Activated naive CD8-positive, alpha-beta T cell treated with anti-CD3 and anti-CD28 coated beads for 36 hours (primary cell): ENCODE measurements around the gene PTPRE. TPM values are rescaled to one million over a fixed set of nuclear protein-coding genes. Genes with fewer than 3 reads are reported as not detected.

Experiments used
- DNase-seq: peaks from one replicate; pipeline ENCODE4 v3.0.0; 2021
- H3K27ac Mint-ChIP-seq: one replicate; pipeline ENCODE4 v1.8.0; 2022; ENCODE audit warnings: mild to moderate bottlenecking, moderate library complexity, mixed read lengths
- H3K27me3 Mint-ChIP-seq: one replicate; pipeline ENCODE4 v1.8.0; 2022; ENCODE audit warnings: mild to moderate bottlenecking, mixed read lengths
- H3K36me3 Mint-ChIP-seq: one replicate; pipeline ENCODE4 v1.8.0; 2021; ENCODE audit warnings: mild to moderate bottlenecking, mixed read lengths
- H3K4me1 Mint-ChIP-seq: one replicate; pipeline ENCODE4 v1.8.0; 2021; ENCODE audit warnings: mixed read lengths
- H3K4me3 Mint-ChIP-seq: one replicate; pipeline ENCODE4 v1.8.0; 2022; ENCODE audit warnings: mild to moderate bottlenecking, moderate library complexity, mixed read lengths
- H3K9me3 Mint-ChIP-seq: one replicate; pipeline ENCODE4 v1.8.0; 2022; ENCODE audit warnings: mixed read lengths
- total RNA-seq, 2 experiments: library from RNA; stranded (reverse); gene quantifications; one replicate each; pipeline ENCODE4 v1.2.3, GENCODE V29; 2021

Gene PTPRE
- total RNA-seq, 2 experiments from 2014 or later: 21.9 to 26.7 TPM

DNA sequence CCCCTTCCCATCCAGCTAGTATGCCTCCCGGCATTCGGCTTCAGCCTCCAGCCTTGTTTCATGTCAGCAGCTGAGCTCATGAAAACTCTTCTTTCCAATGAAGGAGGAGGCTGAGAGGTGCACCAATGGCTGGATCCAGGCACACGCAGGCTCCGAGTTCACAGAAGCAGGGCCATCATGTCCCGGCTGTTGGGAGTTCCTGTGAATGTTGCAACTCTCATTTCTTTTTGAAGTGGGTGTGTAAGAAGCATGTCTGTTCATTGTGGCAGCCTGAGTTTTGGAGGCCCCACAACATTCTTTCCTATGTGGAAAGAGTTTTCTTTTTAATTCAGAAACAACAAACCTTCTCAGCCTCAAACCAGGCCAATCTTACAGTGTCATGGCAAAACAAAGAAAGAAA, 89.7 kb downstream of the PTPRE start:
- Mint-ChIP-seq H3K4me1 (peaks cover 18% of the 10 kb centered on the region), H3K36me3 (no peaks in the 10 kb centered on the region), H3K27ac (no peak overlapping the region), H3K9me3 (no peaks in the 10 kb centered on the region), H3K27me3 (peaks cover 28% of the 10 kb centered on the region), H3K4me3 (no peak overlapping the region)
- no peak for DNase-seq

DNA sequence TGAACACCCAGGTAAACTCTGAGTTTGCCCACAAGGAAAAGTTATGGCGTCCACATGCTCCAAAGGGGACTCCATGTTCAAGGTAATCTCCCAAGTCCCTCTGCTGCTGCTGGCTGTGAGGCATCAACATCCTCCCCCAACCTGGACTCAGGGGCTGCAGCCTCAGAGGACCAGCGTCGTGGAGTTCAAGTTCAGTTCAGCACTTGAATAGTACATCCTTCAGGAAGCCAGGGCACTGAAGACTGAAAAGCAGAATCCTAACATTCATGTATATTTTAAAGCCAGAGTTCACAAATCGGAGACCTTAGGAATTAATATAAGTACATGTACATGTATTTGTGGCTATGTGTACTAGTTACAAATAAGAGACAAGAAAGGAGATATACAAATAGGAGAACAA, 90.4 kb downstream of the PTPRE start:
- Mint-ChIP-seq H3K27me3 (peaks cover 32% of the 10 kb centered on the region), H3K27ac (no peak overlapping the region), H3K4me3 (no peak overlapping the region), H3K9me3 (no peaks in the 10 kb centered on the region), H3K36me3 (no peaks in the 10 kb centered on the region), H3K4me1 (peaks cover 12% of the 10 kb centered on the region)
- DNase-seq: no peak

GRCh38 chr10:127997937-127998336, 91.0 kb downstream of the PTPRE start:
- Mint-ChIP-seq H3K27me3 (peaks cover 32% of the 10 kb centered on the region), H3K4me3 (no peak overlapping the region), H3K27ac (no peak overlapping the region), H3K9me3 (no peaks in the 10 kb centered on the region), H3K36me3 (no peaks in the 10 kb centered on the region), H3K4me1 (peaks cover 7% of the 10 kb centered on the region)
- no peak for DNase-seq

GRCh38 chr10:127998501-127999144, 91.7 kb downstream of the PTPRE start:
- no peaks in the 10 kb centered on the region for H3K36me3 Mint-ChIP-seq
- DNase-seq: no peak
- no peak overlapping the region for H3K4me3 Mint-ChIP-seq
- no peak overlapping the region for H3K27ac Mint-ChIP-seq
- H3K27me3 Mint-ChIP-seq: peaks cover 32% of the 10 kb centered on the region
- peaks cover 2% of the 10 kb centered on the region for H3K4me1 Mint-ChIP-seq
- no peaks in the 10 kb centered on the region for H3K9me3 Mint-ChIP-seq

GRCh38 chr10:127999297-128000129, 92.6 kb downstream of the PTPRE start:
- DNase-seq: no peak
- no peak overlapping the region for H3K4me3 Mint-ChIP-seq
- peaks cover 32% of the 10 kb centered on the region for H3K27me3 Mint-ChIP-seq
- H3K36me3 Mint-ChIP-seq: no peaks in the 10 kb centered on the region
- H3K4me1 Mint-ChIP-seq: peaks cover 2% of the 10 kb centered on the region
- no peak overlapping the region for H3K27ac Mint-ChIP-seq
- no peaks in the 10 kb centered on the region for H3K9me3 Mint-ChIP-seq

DNA sequence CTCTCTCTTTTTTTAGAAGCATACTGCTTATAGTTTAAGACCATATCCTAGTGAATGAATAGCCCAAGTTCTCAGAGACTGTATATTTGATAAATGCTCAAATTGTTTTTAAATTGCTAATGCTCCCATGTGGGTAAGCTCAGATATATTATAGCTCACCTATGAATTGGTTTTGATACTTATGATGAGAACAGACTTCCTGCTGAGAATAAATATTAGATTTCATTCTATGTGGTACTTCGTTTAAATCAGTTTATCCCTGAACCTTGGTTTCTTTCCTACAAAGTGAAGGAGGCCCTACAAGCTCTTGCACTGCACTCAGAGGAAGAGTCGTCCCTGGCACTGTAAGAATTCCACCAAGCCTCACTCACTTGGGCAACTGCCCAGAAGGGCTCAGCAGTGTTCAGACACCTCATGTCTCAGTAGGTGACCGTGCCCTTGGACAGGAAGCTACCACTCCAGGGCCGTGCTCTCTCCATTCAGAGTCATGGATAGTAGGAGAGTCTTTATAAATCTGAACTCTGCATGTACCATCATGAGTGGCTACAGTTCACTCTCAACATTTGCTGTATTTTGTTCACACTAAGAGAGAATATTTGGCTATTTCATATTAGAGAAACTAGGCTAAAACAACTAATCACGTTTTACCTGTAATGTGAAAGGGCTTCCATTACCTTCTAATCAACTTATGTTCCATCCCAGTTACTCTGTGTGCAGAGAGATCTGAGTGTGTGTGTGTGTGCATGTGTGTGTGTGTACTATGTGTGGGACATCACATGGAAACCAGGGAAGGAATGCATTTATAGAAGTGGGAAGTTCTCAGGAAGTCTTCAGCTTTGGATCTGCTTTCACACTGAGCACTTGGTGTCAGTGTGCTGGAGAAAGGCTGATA, 93.8 kb downstream of the PTPRE start:
- peaks cover 32% of the 10 kb centered on the region for H3K27me3 Mint-ChIP-seq
- H3K4me3 Mint-ChIP-seq: no peak overlapping the region
- peaks cover 2% of the 10 kb centered on the region for H3K4me1 Mint-ChIP-seq
- H3K36me3 Mint-ChIP-seq: no peaks in the 10 kb centered on the region
- DNase-seq: no peak
- no peak overlapping the region for H3K27ac Mint-ChIP-seq
- H3K9me3 Mint-ChIP-seq: no peaks in the 10 kb centered on the region

DNA sequence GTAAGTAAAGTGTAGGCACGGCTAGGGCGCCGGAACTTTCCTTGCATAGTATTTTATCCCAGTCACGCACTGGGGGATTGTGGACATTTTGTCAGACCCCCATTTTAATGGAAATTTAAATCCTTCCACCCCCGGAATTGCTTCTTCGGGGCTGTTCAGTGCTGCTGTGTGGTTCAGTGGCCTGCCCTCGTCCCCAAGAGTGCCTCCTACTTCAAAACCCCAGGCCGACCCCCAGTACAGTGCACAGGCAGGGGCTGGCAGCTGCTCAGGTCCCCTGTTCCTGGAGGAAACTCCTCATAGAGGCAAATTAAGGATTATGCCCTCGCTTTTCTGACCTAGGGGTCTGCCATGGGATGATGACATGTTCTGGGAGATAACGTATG, 94.5 kb downstream of the PTPRE start:
- H3K4me1 Mint-ChIP-seq: peaks cover 2% of the 10 kb centered on the region
- no peak for DNase-seq
- H3K27ac Mint-ChIP-seq: no peak overlapping the region
- H3K4me3 Mint-ChIP-seq: no peak overlapping the region
- H3K36me3 Mint-ChIP-seq: no peaks in the 10 kb centered on the region
- H3K9me3 Mint-ChIP-seq: no peaks in the 10 kb centered on the region
- peaks cover 32% of the 10 kb centered on the region for H3K27me3 Mint-ChIP-seq

- Mint-ChIP-seq H3K9me3 (no peaks in the 10 kb centered on the region), H3K36me3 (no peaks in the 10 kb centered on the region), H3K4me3 (no peak overlapping the region), H3K4me1 (peaks cover 2% of the 10 kb centered on the region), H3K27ac (no peak overlapping the region), H3K27me3 (peaks cover 32% of the 10 kb centered on the region)
- no peak for DNase-seq
Measured at GRCh38 chr10:128001849-128002248, 94.9 kb downstream of the PTPRE start.

GRCh38 chr10:128003521-128003920, 96.6 kb downstream of the PTPRE start:
- H3K27me3 Mint-ChIP-seq: peaks cover 27% of the 10 kb centered on the region
- H3K36me3 Mint-ChIP-seq: no peaks in the 10 kb centered on the region
- H3K4me1 Mint-ChIP-seq: peaks cover 2% of the 10 kb centered on the region
- DNase-seq: no peak
- no peak overlapping the region for H3K4me3 Mint-ChIP-seq
- H3K9me3 Mint-ChIP-seq: no peaks in the 10 kb centered on the region
- no peak overlapping the region for H3K27ac Mint-ChIP-seq

GRCh38 chr10:128005858-128006257, 99.0 kb downstream of the PTPRE start:
- no peak overlapping the region for H3K27ac Mint-ChIP-seq
- H3K9me3 Mint-ChIP-seq: no peaks in the 10 kb centered on the region
- H3K4me1 Mint-ChIP-seq: no peaks in the 10 kb centered on the region
- H3K36me3 Mint-ChIP-seq: no peaks in the 10 kb centered on the region
- H3K4me3 Mint-ChIP-seq: no peak overlapping the region
- DNase-seq: no peak
- H3K27me3 Mint-ChIP-seq: peaks cover 21% of the 10 kb centered on the region

DNA sequence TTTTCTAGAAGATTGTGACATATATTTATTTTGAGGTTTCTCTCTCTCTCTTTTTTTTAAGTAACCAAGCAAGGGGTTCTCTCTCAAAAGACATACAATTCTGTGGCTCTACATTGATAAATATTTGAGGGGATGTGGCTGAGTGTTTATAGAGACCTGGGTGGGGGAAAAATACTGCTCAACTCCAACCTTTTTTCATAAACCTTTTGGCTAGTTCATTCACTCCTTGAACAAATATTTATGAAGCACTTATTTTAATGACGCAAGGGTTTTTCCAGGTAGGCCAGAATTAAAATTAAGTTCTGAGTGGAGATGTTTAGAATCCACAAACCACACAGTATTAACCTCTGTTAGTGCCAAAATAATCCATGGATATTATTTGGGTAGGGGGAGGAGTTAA, 100.2 kb downstream of the PTPRE start:
- Mint-ChIP-seq H3K4me1 (peaks cover 7% of the 10 kb centered on the region), H3K27ac (no peak overlapping the region), H3K36me3 (no peaks in the 10 kb centered on the region), H3K27me3 (peaks cover 16% of the 10 kb centered on the region), H3K9me3 (no peaks in the 10 kb centered on the region), H3K4me3 (no peak overlapping the region)
- DNase-seq: no peak

DNA sequence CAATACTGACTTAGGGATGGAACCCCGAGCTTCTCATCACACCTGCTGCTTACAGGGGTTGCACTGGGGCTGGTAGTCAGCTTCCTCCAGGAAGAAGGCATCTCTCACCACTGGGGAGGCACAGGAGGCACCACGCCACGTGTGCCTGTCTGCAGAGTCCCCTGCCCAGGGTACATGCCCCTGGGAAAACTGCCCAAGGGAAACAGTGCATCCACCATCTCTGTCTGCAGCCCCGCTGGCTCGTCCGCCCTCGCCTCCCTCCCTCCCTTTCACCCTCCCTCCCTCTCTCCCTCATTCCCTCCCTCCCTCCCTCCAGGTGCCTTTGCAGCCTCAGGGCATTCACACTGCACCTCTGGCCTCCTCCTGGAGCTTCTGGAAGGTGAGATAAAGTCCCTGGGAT, 101.1 kb downstream of the PTPRE start:
- peaks cover 13% of the 10 kb centered on the region for H3K27me3 Mint-ChIP-seq
- no peak overlapping the region for H3K4me3 Mint-ChIP-seq
- H3K27ac Mint-ChIP-seq: no peak overlapping the region
- no peak for DNase-seq
- H3K36me3 Mint-ChIP-seq: no peaks in the 10 kb centered on the region
- H3K9me3 Mint-ChIP-seq: no peaks in the 10 kb centered on the region
- peaks cover 7% of the 10 kb centered on the region for H3K4me1 Mint-ChIP-seq

GRCh38 chr10:128008521-128009250, 101.8 kb downstream of the PTPRE start:
- H3K27me3 Mint-ChIP-seq: peaks cover 13% of the 10 kb centered on the region
- H3K4me1 Mint-ChIP-seq: peaks cover 7% of the 10 kb centered on the region
- no peaks in the 10 kb centered on the region for H3K36me3 Mint-ChIP-seq
- no peaks in the 10 kb centered on the region for H3K9me3 Mint-ChIP-seq
- no peak overlapping the region for H3K27ac Mint-ChIP-seq
- no peak for DNase-seq
- H3K4me3 Mint-ChIP-seq: no peak overlapping the region

GRCh38 chr10:128009372-128010126, 102.6 kb downstream of the PTPRE start:
- Mint-ChIP-seq H3K27ac (no peak overlapping the region), H3K36me3 (no peaks in the 10 kb centered on the region), H3K27me3 (peaks cover 13% of the 10 kb centered on the region), H3K9me3 (no peaks in the 10 kb centered on the region), H3K4me3 (no peak overlapping the region), H3K4me1 (peaks cover 7% of the 10 kb centered on the region)
- DNase-seq: no peak
